Measurements from ENCODE around the gene RNF40. TPM values are rescaled to one million over a fixed set of nuclear protein-coding genes. Genes with fewer than 3 reads are reported as not detected.
A peak's percentile ranks its signal among the peaks of the same experiment; 100 is the strongest.

Gene RNF40
- total RNA-seq, 1 experiment from 2014 or later: 64.1 TPM

DNA sequence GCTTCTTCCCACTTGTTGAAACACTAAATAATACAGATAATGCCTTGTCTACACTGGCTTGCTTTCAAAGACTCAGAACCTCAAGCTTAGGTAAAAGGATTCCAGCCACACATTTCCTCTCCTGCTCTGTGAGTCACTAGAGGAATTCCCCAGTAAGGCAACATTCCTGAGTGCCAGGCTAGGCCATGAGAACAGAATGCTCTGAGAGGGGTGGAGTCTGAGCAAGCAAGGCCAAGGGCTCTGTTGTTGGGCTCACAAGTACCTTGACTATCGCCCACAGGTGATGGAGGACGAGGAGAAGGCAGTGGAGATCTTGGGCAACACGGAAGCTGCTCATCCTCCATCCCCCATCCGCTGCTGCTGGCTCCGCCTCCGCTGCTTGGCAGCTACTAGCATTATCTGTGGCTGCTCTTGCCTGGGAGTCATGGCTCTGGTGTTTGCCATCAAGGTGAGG, 20.6 kb upstream of the RNF40 start:
- no peak overlapping the region for H2AFZ ChIP-seq (ENCODE audit: low read length)
- ChIA-PET POLR2A (ENCODE audit: unreplicated experiment) (interaction anchor here (0.7 kb wide), 1 partner anchor 135 kb away, joined by 4 read pairs; no protein-coding TSS in a partner anchor), CTCF (interaction anchor here (0.6 kb wide), 1 partner anchor 103 kb away, joined by 3 read pairs; no protein-coding TSS in a partner anchor)
- DNase-seq (peak; percentile 95), ATAC-seq (peak; percentile 84)
- TF ChIP-seq, protein P1, sequence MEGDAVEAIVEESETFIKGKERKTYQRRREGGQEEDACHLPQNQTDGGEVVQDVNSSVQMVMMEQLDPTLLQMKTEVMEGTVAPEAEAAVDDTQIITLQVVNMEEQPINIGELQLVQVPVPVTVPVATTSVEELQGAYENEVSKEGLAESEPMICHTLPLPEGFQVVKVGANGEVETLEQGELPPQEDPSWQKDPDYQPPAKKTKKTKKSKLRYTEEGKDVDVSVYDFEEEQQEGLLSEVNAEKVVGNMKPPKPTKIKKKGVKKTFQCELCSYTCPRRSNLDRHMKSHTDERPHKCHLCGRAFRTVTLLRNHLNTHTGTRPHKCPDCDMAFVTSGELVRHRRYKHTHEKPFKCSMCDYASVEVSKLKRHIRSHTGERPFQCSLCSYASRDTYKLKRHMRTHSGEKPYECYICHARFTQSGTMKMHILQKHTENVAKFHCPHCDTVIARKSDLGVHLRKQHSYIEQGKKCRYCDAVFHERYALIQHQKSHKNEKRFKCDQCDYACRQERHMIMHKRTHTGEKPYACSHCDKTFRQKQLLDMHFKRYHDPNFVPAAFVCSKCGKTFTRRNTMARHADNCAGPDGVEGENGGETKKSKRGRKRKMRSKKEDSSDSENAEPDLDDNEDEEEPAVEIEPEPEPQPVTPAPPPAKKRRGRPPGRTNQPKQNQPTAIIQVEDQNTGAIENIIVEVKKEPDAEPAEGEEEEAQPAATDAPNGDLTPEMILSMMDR (conservative IDR thresholded peaks at IDR 0.05; ENCODE audit: low read depth, low read length): no peak
- no peak for TF ChIP-seq EZH2phosphoT487 (IDR thresholded peaks at IDR 0.05; ENCODE audit: borderline replicate concordance, low read length)
- TF ChIP-seq EZH2 (IDR thresholded peaks at IDR 0.05; ENCODE audit: low read length, unreplicated experiment): no peak
- H3K27ac ChIP-seq (ENCODE audit: low read length): peak overlapping the region; percentile 99
- peak overlapping the region; percentile 89 for H3K9ac ChIP-seq (ENCODE audit: low read length)
- peaks cover 18% of the 10 kb centered on the region for H3K79me2 ChIP-seq (ENCODE audit: low read length)
- H3K4me2 ChIP-seq (ENCODE audit: low read length): peak overlapping the region; percentile 97
- no TSS peak for BruUV-seq (replicated peaks)
- intact Hi-C loops (cut with micrococcal nuclease): loop anchor here (2.0 kb wide), 2 partner anchors 21 to 73 kb away; partner anchors contain the start of genes CFAP119 and RNF40
- H3K9me2 ChIP-seq (replicated peaks; ENCODE audit: low read length): no peaks in the 10 kb centered on the region
- peaks cover 36% of the 10 kb centered on the region for H3K4me1 ChIP-seq (ENCODE audit: insufficient read depth, low read length)
- peak overlapping the region; percentile 68 for H3K4me3 ChIP-seq (ENCODE audit: low read length)
- H4K20me1 ChIP-seq (ENCODE audit: low read length): no peaks in the 10 kb centered on the region
- H3K36me3 ChIP-seq (ENCODE audit: low read depth, low read length): peaks cover 20% of the 10 kb centered on the region
- no peaks in the 10 kb centered on the region for H3K27me3 ChIP-seq (ENCODE audit: low read length)
- no peaks in the 10 kb centered on the region for H3K9me3 ChIP-seq (ENCODE audit: low read length)
- H3F3A ChIP-seq (ENCODE audit: low read length, unreplicated experiment): peaks cover 7% of the 10 kb centered on the region

DNA sequence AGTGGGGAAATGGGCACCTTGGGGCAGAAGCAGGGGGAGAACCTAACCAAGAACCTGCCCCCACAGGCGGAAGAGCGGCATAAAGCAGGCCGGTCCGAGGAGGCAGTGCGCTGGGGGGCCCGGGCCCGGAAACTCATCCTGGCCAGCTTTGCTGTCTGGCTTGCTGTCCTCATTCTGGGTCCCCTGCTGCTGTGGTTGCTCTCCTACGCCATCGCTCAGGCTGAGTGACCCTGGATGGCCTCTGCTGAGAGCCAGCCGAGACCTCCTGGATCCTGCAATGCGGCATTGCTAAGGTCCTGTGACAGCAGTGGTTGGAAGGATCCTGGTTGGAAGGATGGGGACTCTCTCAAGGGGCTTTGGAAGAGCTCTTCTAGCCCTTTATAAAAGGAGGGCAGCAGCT, 18.4 kb upstream of the RNF40 start:
- no peak for TF ChIP-seq EZH2phosphoT487 (IDR thresholded peaks at IDR 0.05; ENCODE audit: borderline replicate concordance, low read length)
- TF ChIP-seq, protein P1 (conservative IDR thresholded peaks at IDR 0.05; ENCODE audit: low read depth, low read length): no peak
- no peak for TF ChIP-seq EZH2 (IDR thresholded peaks at IDR 0.05; ENCODE audit: low read length, unreplicated experiment)
- intact Hi-C loops (cut with micrococcal nuclease): no loop called here
- no peaks in the 10 kb centered on the region for H4K20me1 ChIP-seq (ENCODE audit: low read length)

DNA sequence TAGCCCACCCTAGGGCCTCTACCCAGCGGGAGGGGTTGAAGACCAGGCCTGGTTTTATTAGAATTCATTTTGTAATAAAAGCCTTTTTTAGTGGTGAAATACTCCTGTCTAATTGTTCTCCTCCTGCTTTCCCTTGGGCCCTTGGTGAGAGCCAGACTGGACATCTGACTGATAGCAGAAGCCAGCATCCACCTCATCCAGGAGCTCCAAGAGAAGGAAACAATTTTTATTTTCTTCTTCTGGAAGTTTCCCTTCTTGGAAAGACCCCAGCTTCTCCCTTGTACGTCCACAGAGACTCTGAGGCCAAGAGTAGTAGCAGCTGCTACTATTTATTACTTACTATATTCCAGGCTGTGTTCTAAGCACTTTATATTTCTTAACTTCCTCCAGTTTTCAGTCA, 17.9 kb upstream of the RNF40 start:
- Histone ChIP-seq H3F3A (ENCODE audit: low read length, unreplicated experiment) (peaks cover 15% of the 10 kb centered on the region), H3K9me3 (ENCODE audit: low read length) (no peaks in the 10 kb centered on the region), H3K27me3 (ENCODE audit: low read length) (no peaks in the 10 kb centered on the region), H3K4me2 (ENCODE audit: low read length) (no peak overlapping the region), H3K36me3 (ENCODE audit: low read depth, low read length) (peaks cover 6% of the 10 kb centered on the region), H4K20me1 (ENCODE audit: low read length) (no peaks in the 10 kb centered on the region), H2AFZ (ENCODE audit: low read length) (no peak overlapping the region), H3K27ac (ENCODE audit: low read length) (no peak overlapping the region), H3K9me2 (replicated peaks; ENCODE audit: low read length) (no peaks in the 10 kb centered on the region), H3K9ac (ENCODE audit: low read length) (no peak overlapping the region), H3K4me3 (ENCODE audit: low read length) (no peak overlapping the region), H3K79me2 (ENCODE audit: low read length) (peaks cover 22% of the 10 kb centered on the region), H3K4me1 (ENCODE audit: insufficient read depth, low read length) (peaks cover 46% of the 10 kb centered on the region)
- no TSS peak for BruUV-seq (replicated peaks)
- ATAC-seq (no peak), DNase-seq (no peak)
- ChIA-PET POLR2A (ENCODE audit: unreplicated experiment) (no interaction called here), CTCF (no interaction called here)
- intact Hi-C loops (cut with micrococcal nuclease): no loop called here
- TF ChIP-seq EZH2 (IDR thresholded peaks at IDR 0.05; ENCODE audit: low read length, unreplicated experiment) (no peak), EZH2phosphoT487 (IDR thresholded peaks at IDR 0.05; ENCODE audit: borderline replicate concordance, low read length) (no peak)
- TF ChIP-seq, protein P1 (conservative IDR thresholded peaks at IDR 0.05; ENCODE audit: low read depth, low read length): no peak

More for the DNA sequence above, 18.4 kb upstream of the RNF40 start:
- H3K79me2 ChIP-seq (ENCODE audit: low read length): peaks cover 20% of the 10 kb centered on the region
- H3F3A ChIP-seq (ENCODE audit: low read length, unreplicated experiment): peaks cover 15% of the 10 kb centered on the region
- no peak overlapping the region for H3K9ac ChIP-seq (ENCODE audit: low read length)
- DNase-seq: no peak
- H3K4me3 ChIP-seq (ENCODE audit: low read length): no peak overlapping the region
- no TSS peak for BruUV-seq (replicated peaks)
- no peak overlapping the region for H2AFZ ChIP-seq (ENCODE audit: low read length)
- ChIA-PET POLR2A (ENCODE audit: unreplicated experiment) (no interaction called here), CTCF (no interaction called here)
- H3K27me3 ChIP-seq (ENCODE audit: low read length): no peaks in the 10 kb centered on the region
- H3K4me2 ChIP-seq (ENCODE audit: low read length): no peak overlapping the region
- peaks cover 51% of the 10 kb centered on the region for H3K4me1 ChIP-seq (ENCODE audit: insufficient read depth, low read length)
- peaks cover 10% of the 10 kb centered on the region for H3K36me3 ChIP-seq (ENCODE audit: low read depth, low read length)
- no peak overlapping the region for H3K27ac ChIP-seq (ENCODE audit: low read length)
- no peaks in the 10 kb centered on the region for H3K9me2 ChIP-seq (replicated peaks; ENCODE audit: low read length)
- H3K9me3 ChIP-seq (ENCODE audit: low read length): no peaks in the 10 kb centered on the region
- ATAC-seq: no peak
